Vagina (tissue), 2 donors: Measurements from ENCODE around the gene PRSS56. TPM values are rescaled to one million over a fixed set of nuclear protein-coding genes. Genes with fewer than 3 reads are reported as not detected.

Experiments used
- DNase-seq, 2 donors: peaks; one replicate each; pipeline ENCODE4 v3.0.0-alpha.2; 2017; ENCODE audit errors: extremely low spot score in 2 of 2
- H3K27ac ChIP-seq: fragments of 200-600 bp; sonication (generic); one replicate; pipeline ENCODE4 v1.5.1; 2019
- H3K27me3 ChIP-seq: fragments of 200-600 bp; sonication (generic); one replicate; pipeline ENCODE4 v1.5.1; 2019
- H3K36me3 ChIP-seq, 2 donors: fragments of 200-600 bp; sonication (generic); one replicate each; pipeline ENCODE4 v1.5.1; 2017 to 2019
- H3K4me1 ChIP-seq: fragments of 200-600 bp; sonication (generic); one replicate; pipeline ENCODE4 v1.5.1; 2019
- H3K4me3 ChIP-seq, 2 donors: fragments of 200-600 bp; sonication (generic); 1 replicate in 1 of 2; 2 replicates in 1 of 2; pipeline ENCODE4 v1.5.1; 2016 to 2019
- H3K9me3 ChIP-seq: fragments of 200-600 bp; sonication (generic); one replicate; pipeline ENCODE4 v1.5.1; 2019
- POLR2A ChIP-seq, 2 donors: fragments of 450-650 bp; IDR thresholded peaks; one replicate each; pipeline ENCODE4 v1.6.1; 2017; ENCODE audit warnings: antibody characterized with exemption in 2 of 2, mild to moderate bottlenecking in 2 of 2, moderate library complexity in 2 of 2
- POLR2AphosphoS5 ChIP-seq, 2 donors: sonication (generic); formaldehyde crosslinking; IDR thresholded peaks; one replicate each; pipeline ENCODE4 v1.9.0; 2017; ENCODE audit warnings: antibody characterized with exemption in 2 of 2, mild to moderate bottlenecking in 2 of 2, low read depth in 1 of 2; ENCODE audit not compliant: insufficient read depth in 1 of 2
- intact Hi-C: fragments of 100-400 bp; cut with DNase I; formaldehyde crosslinking; loops from one replicate; pipeline ENCODE4 v1.15.1; 2023
- total RNA-seq: library from RNA; depleted of rRNA; stranded (reverse); fragments of >200 nt; gene quantifications from one replicate; pipeline ENCODE4 v1.2.3, GENCODE V29; 2016
- TF ChIP-seq, protein P1 (sequence below), 3 experiments: fragments of 450-650 bp in 2 of 3; fragments of 200-600 bp in 1 of 3; sonication (generic) in 1 of 3; IDR thresholded peaks; one replicate each; pipeline ENCODE4 v1.5.1; 2017 to 2019; ENCODE audit warnings: antibody characterized with exemption in 3 of 3, mild to moderate bottlenecking in 2 of 3, moderate library complexity in 2 of 3

Gene PRSS56
- total RNA-seq, 1 donor from 2014 or later, result not detected

DNA sequence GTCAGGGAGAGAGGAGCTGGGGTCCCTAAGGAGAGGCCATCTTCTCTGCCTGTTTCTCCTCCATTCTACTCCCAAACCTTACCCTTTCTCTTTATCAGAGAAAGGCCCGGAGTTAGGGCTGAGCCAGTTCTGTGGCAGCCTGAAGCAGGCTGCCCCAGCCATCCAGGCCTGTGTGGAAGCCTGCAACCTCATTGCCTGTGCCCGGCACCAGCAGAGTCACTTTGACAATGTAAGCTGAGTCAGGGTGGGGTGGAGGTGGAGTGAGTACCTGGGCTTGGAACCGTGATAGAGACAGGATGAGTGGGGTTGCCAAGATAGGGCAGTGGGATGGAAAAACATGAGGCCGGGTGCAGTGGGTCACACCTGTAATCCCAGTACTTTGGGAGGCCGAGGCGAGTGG lies 24.5 kb downstream of the PRSS56 start:
- Histone ChIP-seq H3K36me3 (no peaks in the 10 kb centered on the region), H3K27ac (no peak overlapping the region), H3K9me3 (no peaks in the 10 kb centered on the region), H3K4me1 (peaks cover 4% of the 10 kb centered on the region), H3K27me3 (no peaks in the 10 kb centered on the region), H3K4me3 (no peak overlapping the region)
- TF ChIP-seq POLR2AphosphoS5 (IDR thresholded peaks at IDR 0.05; ENCODE audit: insufficient read depth in 1 of 2, low read depth in 1 of 2) (no peak), POLR2A (IDR thresholded peaks at IDR 0.05) (no peak)
- TF ChIP-seq, protein P1, sequence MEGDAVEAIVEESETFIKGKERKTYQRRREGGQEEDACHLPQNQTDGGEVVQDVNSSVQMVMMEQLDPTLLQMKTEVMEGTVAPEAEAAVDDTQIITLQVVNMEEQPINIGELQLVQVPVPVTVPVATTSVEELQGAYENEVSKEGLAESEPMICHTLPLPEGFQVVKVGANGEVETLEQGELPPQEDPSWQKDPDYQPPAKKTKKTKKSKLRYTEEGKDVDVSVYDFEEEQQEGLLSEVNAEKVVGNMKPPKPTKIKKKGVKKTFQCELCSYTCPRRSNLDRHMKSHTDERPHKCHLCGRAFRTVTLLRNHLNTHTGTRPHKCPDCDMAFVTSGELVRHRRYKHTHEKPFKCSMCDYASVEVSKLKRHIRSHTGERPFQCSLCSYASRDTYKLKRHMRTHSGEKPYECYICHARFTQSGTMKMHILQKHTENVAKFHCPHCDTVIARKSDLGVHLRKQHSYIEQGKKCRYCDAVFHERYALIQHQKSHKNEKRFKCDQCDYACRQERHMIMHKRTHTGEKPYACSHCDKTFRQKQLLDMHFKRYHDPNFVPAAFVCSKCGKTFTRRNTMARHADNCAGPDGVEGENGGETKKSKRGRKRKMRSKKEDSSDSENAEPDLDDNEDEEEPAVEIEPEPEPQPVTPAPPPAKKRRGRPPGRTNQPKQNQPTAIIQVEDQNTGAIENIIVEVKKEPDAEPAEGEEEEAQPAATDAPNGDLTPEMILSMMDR (IDR thresholded peaks at IDR 0.05), result no peak
- intact Hi-C loops, result no loop called here
- DNase-seq, result no peak

DNA sequence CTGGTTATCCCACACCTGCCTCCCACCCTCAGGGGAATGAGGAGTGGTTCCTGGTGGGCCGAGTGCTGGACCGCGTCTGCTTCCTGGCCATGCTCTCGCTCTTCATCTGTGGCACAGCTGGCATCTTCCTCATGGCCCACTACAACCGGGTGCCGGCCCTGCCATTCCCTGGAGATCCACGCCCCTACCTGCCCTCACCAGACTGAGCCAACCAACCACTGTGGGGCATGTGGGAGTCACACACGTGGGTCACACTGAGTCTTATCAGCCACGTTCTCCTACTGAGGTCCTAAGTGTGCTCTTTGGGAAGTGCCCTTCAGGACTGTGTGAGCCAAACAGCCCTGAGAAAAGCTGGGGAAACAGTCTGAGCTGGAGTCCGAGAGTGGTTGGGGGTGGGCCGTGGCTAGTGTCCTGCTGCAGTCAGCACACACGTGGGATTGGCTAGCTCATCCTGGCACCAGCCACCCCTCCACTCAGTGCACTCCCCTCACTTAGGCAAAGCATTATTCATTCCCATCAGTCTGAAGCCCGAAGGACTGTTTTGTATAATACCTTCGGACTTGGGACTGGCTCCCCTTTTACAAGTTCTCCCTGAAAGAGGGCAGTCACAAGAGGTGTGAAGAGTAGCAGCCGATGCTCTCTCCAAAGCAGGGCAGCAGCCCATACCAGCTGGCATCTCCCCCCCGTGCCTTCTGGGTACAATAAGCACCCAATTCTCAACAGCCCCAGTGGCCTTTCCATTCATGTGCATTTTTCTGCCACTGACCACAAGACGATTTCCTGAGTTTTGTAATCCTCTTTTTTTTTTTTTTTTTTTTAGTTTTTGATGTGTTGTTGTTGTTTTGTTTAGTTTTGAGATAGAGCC lies 25.6 kb downstream of the PRSS56 start:
- peaks cover 5% of the 10 kb centered on the region for H3K4me1 ChIP-seq
- H3K27me3 ChIP-seq, result no peaks in the 10 kb centered on the region
- TF ChIP-seq, protein P1 (IDR thresholded peaks at IDR 0.05), result no peak
- TF ChIP-seq POLR2AphosphoS5 (IDR thresholded peaks at IDR 0.05; ENCODE audit: insufficient read depth in 1 of 2, low read depth in 1 of 2), result no peak
- no peak for TF ChIP-seq POLR2A (IDR thresholded peaks at IDR 0.05)
- no peaks in the 10 kb centered on the region for H3K36me3 ChIP-seq
- no peak for DNase-seq
- no peaks in the 10 kb centered on the region for H3K9me3 ChIP-seq
- H3K4me3 ChIP-seq, result no peak overlapping the region
- no peak overlapping the region for H3K27ac ChIP-seq
- intact Hi-C loops, result no loop called here

DNA sequence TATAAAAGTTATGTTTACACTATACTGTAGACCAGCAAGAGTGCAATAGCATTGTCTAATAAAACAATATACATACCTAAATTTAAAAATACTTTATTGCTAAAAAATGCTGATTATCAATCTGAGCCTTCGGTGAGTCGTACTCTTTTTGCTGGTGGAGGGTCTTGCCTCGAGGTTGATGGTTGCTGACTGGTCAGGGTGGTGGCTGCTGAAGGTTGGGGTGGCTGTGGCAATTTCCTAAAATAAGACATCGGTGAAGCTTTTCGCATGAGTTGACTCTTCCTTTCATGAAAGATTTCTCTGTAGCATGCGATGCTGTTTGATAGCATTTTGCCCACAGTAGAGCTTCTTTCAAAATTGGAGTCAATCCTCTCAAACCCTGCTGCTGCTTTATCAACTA lies 27.8 kb downstream of the PRSS56 start:
- Histone ChIP-seq H3K36me3 (no peaks in the 10 kb centered on the region), H3K27me3 (no peaks in the 10 kb centered on the region), H3K4me1 (peaks cover 22% of the 10 kb centered on the region), H3K9me3 (no peaks in the 10 kb centered on the region), H3K4me3 (no peak overlapping the region), H3K27ac (no peak overlapping the region)
- TF ChIP-seq POLR2A (IDR thresholded peaks at IDR 0.05), result no peak
- no peak for DNase-seq
- intact Hi-C loops, result no loop called here

GRCh38 chr2:232549655-232550353 lies 29.6 kb downstream of the PRSS56 start:
- intact Hi-C loops, result no loop called here
- DNase-seq, result no peak
- H3K27me3 ChIP-seq, result no peaks in the 10 kb centered on the region
- TF ChIP-seq POLR2A (IDR thresholded peaks at IDR 0.05) (no peak), POLR2AphosphoS5 (IDR thresholded peaks at IDR 0.05; ENCODE audit: insufficient read depth in 1 of 2, low read depth in 1 of 2) (no peak)
- TF ChIP-seq, protein P1 (IDR thresholded peaks at IDR 0.05), result no peak
- H3K27ac ChIP-seq, result peak overlapping the region; percentile 98
- peaks cover 38% of the 10 kb centered on the region for H3K4me1 ChIP-seq
- peak overlapping the region; percentile 82 to 96 for H3K4me3 ChIP-seq
- H3K36me3 ChIP-seq, result no peaks in the 10 kb centered on the region
- no peaks in the 10 kb centered on the region for H3K9me3 ChIP-seq

GRCh38 chr2:232550354-232551249 lies 30.4 kb downstream of the PRSS56 start, which contains the start of the genes EIF4E2 and TIGD1:
Gene EIF4E2 (plus strand): TSS chr2:232550689. CDS start chr2:232550725, 36 bp downstream.
Gene TIGD1 (minus strand): TSS chr2:232550557. CDS start chr2:232549882, 675 bp downstream.
- peaks cover 46% of the 10 kb centered on the region for H3K4me1 ChIP-seq
- no peaks in the 10 kb centered on the region for H3K9me3 ChIP-seq
- no peaks in the 10 kb centered on the region for H3K36me3 ChIP-seq
- TF ChIP-seq, protein P1 (IDR thresholded peaks at IDR 0.05), result peak in 2 of 3 experiments; percentile 34 to 37
- TF ChIP-seq POLR2A (IDR thresholded peaks at IDR 0.05) (peak in 1 of 2 donors; percentile 54), POLR2AphosphoS5 (IDR thresholded peaks at IDR 0.05; ENCODE audit: insufficient read depth in 1 of 2, low read depth in 1 of 2) (peak; percentile 90 to 91)
- intact Hi-C loops, result no loop called here
- H3K4me3 ChIP-seq, result peak within 1 kb of the TSS; percentile 82 to 96
- peak within 1 kb of the TSS; percentile 98 for H3K27ac ChIP-seq
- DNase-seq, result peak in 1 of 2 donors; percentile 90
- H3K27me3 ChIP-seq, result no peaks in the 10 kb centered on the region
